H9 (cell line): ENCODE results near the gene NXT1. TPM values are rescaled to one million over a fixed set of nuclear protein-coding genes. Genes with fewer than 3 reads are reported as not detected.

Experiments used
- DNase-seq: peaks from one replicate; pipeline ENCODE4 v3.0.0-alpha.2; 2017
- H2AFZ ChIP-seq: one replicate; pipeline ENCODE4 v1.6.1; 2013; ENCODE audit warnings: mild to moderate bottlenecking, low read length, control low read depth, moderate library complexity
- H2AK5ac ChIP-seq: 2 replicates; pipeline ENCODE4 v1.6.1; 2013; ENCODE audit warnings: low read length, control low read depth, mixed read lengths; ENCODE audit not compliant: insufficient read length
- H2BK120ac ChIP-seq: one replicate; pipeline ENCODE4 v1.6.1; 2013; ENCODE audit warnings: low read depth, mild to moderate bottlenecking, low read length, control low read depth, inconsistent platforms; ENCODE audit not compliant: poor library complexity, severe bottlenecking
- H2BK12ac ChIP-seq: 2 replicates; pipeline ENCODE4 v1.6.1; 2013; ENCODE audit warnings: low read length, control low read depth, mixed read lengths, low read depth; ENCODE audit not compliant: insufficient read length
- H2BK15ac ChIP-seq: 2 replicates; pipeline ENCODE4 v1.6.1; 2013; ENCODE audit warnings: low read depth, low read length, control low read depth
- H2BK20ac ChIP-seq: one replicate; pipeline ENCODE4 v1.6.1; 2013; ENCODE audit warnings: low read depth, mild to moderate bottlenecking, low read length, control low read depth, inconsistent platforms; ENCODE audit not compliant: poor library complexity, severe bottlenecking
- H2BK5ac ChIP-seq: 2 replicates; pipeline ENCODE4 v1.6.1; 2013; ENCODE audit warnings: low read length, control low read depth, mixed read lengths; ENCODE audit not compliant: insufficient read length
- H3K14ac ChIP-seq: 2 replicates; pipeline ENCODE4 v1.6.1; 2013; ENCODE audit warnings: low read length, control low read depth; ENCODE audit not compliant: insufficient read depth
- H3K18ac ChIP-seq: 2 replicates; pipeline ENCODE4 v1.6.1; 2013; ENCODE audit warnings: low read depth, mild to moderate bottlenecking, mixed read lengths, low read length, control low read depth; ENCODE audit not compliant: insufficient read length
- H3K23ac ChIP-seq: 2 replicates; pipeline ENCODE4 v1.6.1; 2013; ENCODE audit warnings: low read length, control low read depth, mixed read lengths, low read depth; ENCODE audit not compliant: insufficient read length
- H3K23me2 ChIP-seq: 2 replicates; pipeline ENCODE4 v1.6.1; 2013; ENCODE audit warnings: low read depth, mild to moderate bottlenecking, mixed read lengths, low read length, control low read depth; ENCODE audit not compliant: insufficient read length, poor library complexity, severe bottlenecking
- H3K27ac ChIP-seq: 2 replicates; pipeline ENCODE4 v1.5.1; 2013; ENCODE audit warnings: low read length, control low read depth, mixed read lengths, low read depth; ENCODE audit not compliant: insufficient read length
- H3K27me3 ChIP-seq: 2 replicates; pipeline ENCODE4 v1.6.1; 2013; ENCODE audit warnings: low read length, control low read depth, inconsistent platforms; ENCODE audit not compliant: insufficient read depth
- H3K4ac ChIP-seq: 2 replicates; pipeline ENCODE4 v1.6.1; 2013; ENCODE audit warnings: low read depth, mild to moderate bottlenecking, control low read depth, inconsistent platforms, low read length, moderate library complexity
- H3K4me1 ChIP-seq: 2 replicates; pipeline ENCODE4 v1.6.1; 2013; ENCODE audit warnings: low read length, control low read depth, inconsistent platforms; ENCODE audit not compliant: insufficient read depth
- H3K4me2 ChIP-seq: 2 replicates; pipeline ENCODE4 v1.6.1; 2013; ENCODE audit warnings: low read length, control low read depth, mixed read lengths; ENCODE audit not compliant: insufficient read length, insufficient read depth
- H3K56ac ChIP-seq: 2 replicates; pipeline ENCODE4 v1.6.1; 2013; ENCODE audit warnings: low read depth, mild to moderate bottlenecking, mixed read lengths, low read length, control low read depth; ENCODE audit not compliant: insufficient read length
- H3K79me1 ChIP-seq: 2 replicates; pipeline ENCODE4 v1.6.1; 2013; ENCODE audit warnings: low read depth, mild to moderate bottlenecking, moderate library complexity, low read length, control low read depth, inconsistent platforms; ENCODE audit not compliant: insufficient read depth, poor library complexity, severe bottlenecking
- H3K79me2 ChIP-seq: 2 replicates; pipeline ENCODE4 v1.6.1; 2013; ENCODE audit warnings: low read length, control low read depth, inconsistent platforms; ENCODE audit not compliant: insufficient read depth
- H3K9ac ChIP-seq: 2 replicates; pipeline ENCODE4 v1.6.1; 2013; ENCODE audit warnings: low read length, control low read depth, mixed read lengths; ENCODE audit not compliant: insufficient read length; ENCODE audit errors: extremely low read depth
- H3K9me3 ChIP-seq: one replicate; pipeline ENCODE4 v1.6.1; 2013; ENCODE audit warnings: low read depth, low read length, inconsistent platforms; ENCODE audit not compliant: control insufficient read depth
- H3T11ph ChIP-seq: one replicate; pipeline ENCODE4 v1.6.1; 2013; ENCODE audit warnings: mild to moderate bottlenecking, low read length, control low read depth, inconsistent platforms
- H4K20me1 ChIP-seq: one replicate; pipeline ENCODE4 v1.6.1; 2013; ENCODE audit not compliant: control insufficient read depth, insufficient read length, insufficient read depth
- H4K5ac ChIP-seq: 2 replicates; pipeline ENCODE4 v1.6.1; 2013; ENCODE audit warnings: low read depth, mild to moderate bottlenecking, mixed read lengths, low read length, control low read depth; ENCODE audit not compliant: insufficient read length
- H4K8ac ChIP-seq: replicated peaks from 2 replicates; pipeline ENCODE4 v1.6.1; 2013; ENCODE audit warnings: low read length, control low read depth, mixed read lengths, low read depth; ENCODE audit not compliant: insufficient read length
- H4K91ac ChIP-seq: 2 replicates; pipeline ENCODE4 v1.6.1; 2013; ENCODE audit warnings: low read depth, mild to moderate bottlenecking, moderate library complexity, mixed read lengths, low read length, control low read depth; ENCODE audit not compliant: insufficient read length
- H3K27ac Mint-ChIP-seq, 3 experiments: 2 replicates in 2 of 3; 3 replicates in 1 of 3; pipeline ENCODE4 v1.8.0; 2020 to 2021; ENCODE audit warnings: mixed read lengths in 3 of 3, mild to moderate bottlenecking in 1 of 3, moderate library complexity in 1 of 3
- H3K27me3 Mint-ChIP-seq: 2 replicates; pipeline ENCODE4 v1.8.0; 2021; ENCODE audit warnings: low read depth, mild to moderate bottlenecking, moderate library complexity, mixed read lengths
- H3K36me3 Mint-ChIP-seq, 3 experiments: 2 replicates in 2 of 3; 3 replicates in 1 of 3; pipeline ENCODE4 v1.8.0; 2020 to 2021; ENCODE audit warnings: low read depth in 3 of 3, mixed read lengths in 3 of 3; ENCODE audit not compliant: insufficient read depth in 1 of 3
- H3K4me1 Mint-ChIP-seq, 2 experiments: 2 replicates each; pipeline ENCODE4 v1.8.0; 2020; ENCODE audit warnings: mixed read lengths in 2 of 2
- H3K4me3 Mint-ChIP-seq, 2 experiments: 2 replicates in 1 of 2; 3 replicates in 1 of 2; pipeline ENCODE4 v1.8.0; 2020 to 2021; ENCODE audit warnings: mild to moderate bottlenecking in 2 of 2, mixed read lengths in 2 of 2, moderate library complexity in 1 of 2
- H3K9me3 Mint-ChIP-seq, 2 experiments: 2 replicates in 1 of 2; 3 replicates in 1 of 2; pipeline ENCODE4 v1.8.0; 2020; ENCODE audit warnings: mild to moderate bottlenecking in 2 of 2, mixed read lengths in 2 of 2, moderate library complexity in 1 of 2
- CTCF ChIP-seq: fragments of 200-600 bp; sonication (generic); conservative IDR thresholded peaks from 3 replicates; pipeline ENCODE4 v1.8.0; 2021; ENCODE audit warnings: antibody characterized with exemption, mild to moderate bottlenecking
- WGBS: extraction: QIAGEN DNeasy Blood & Tissue Kit; methylation state at CpG from one replicate; pipeline ENCODE4 v1.1.7; 2013; ENCODE audit warnings: missing lambda C conversion rate, low lambda C conversion rate, mixed read lengths; ENCODE audit not compliant: insufficient read length; ENCODE audit errors: extremely low coverage; 5-methylcytosine and 5-hydroxymethylcytosine counted together
- total RNA-seq: library from RNA; stranded (reverse); gene quantifications from 2 replicates; pipeline ENCODE4 v1.2.1, GENCODE V29; 2021

NXT1 gene
- total RNA-seq, 1 experiment from 2014 or later, result 25.5 TPM

DNA sequence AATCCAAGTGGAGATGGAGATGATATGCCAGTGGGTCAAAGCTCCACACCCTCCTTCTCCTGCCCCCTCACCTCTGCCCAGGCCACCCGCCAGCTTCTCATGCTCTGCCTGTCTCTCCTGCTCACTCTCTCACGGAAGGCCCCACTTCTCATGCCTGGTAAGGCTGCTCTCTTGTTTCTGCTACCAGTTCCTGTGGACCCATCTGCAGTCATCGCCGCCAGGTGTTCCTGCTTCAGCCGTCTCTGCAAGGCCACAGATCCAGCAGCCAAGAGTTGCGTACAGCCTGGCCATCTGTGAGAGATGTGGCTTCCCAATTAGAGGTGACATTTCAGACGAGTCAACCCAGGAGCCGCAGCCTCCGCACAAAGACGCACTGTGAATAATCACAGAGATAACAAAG, 40.8 kb upstream of the NXT1 start:
- Histone ChIP-seq H3K79me1 (no peaks in the 10 kb centered on the region), H3K4ac (no peak overlapping the region), H4K5ac (no peak overlapping the region), H3K27me3 (no peaks in the 10 kb centered on the region), H3K23me2 (no peaks in the 10 kb centered on the region), H2BK12ac (no peak overlapping the region), H3K56ac (no peak overlapping the region), H3K23ac (no peak overlapping the region), H3K9ac (no peak overlapping the region), H2AFZ (no peak overlapping the region), H3T11ph (no peak overlapping the region), H2BK5ac (no peak overlapping the region), H3K14ac (no peak overlapping the region), H4K20me1 (no peaks in the 10 kb centered on the region), H2BK20ac (no peak overlapping the region), H3K27ac (no peak overlapping the region), H4K8ac (no peak overlapping the region), H2BK15ac (no peak overlapping the region), H2AK5ac (no peak overlapping the region), H3K18ac (no peak overlapping the region), H3K4me2 (no peak overlapping the region), H3K79me2 (no peaks in the 10 kb centered on the region), H4K91ac (no peak overlapping the region), H3K4me1 (no peaks in the 10 kb centered on the region), H3K9me3 (no peaks in the 10 kb centered on the region), H2BK120ac (no peak overlapping the region)
- no peak for TF ChIP-seq CTCF
- Mint-ChIP-seq H3K27ac (peak overlapping the region in 1 of 3 experiments; percentile 37; a peak in 1 of 7 replicates), H3K4me3 (no peak overlapping the region), H3K36me3 (no peaks in the 10 kb centered on the region; a peak in 1 of 7 replicates), H3K9me3 (peaks cover 0 to 2% of the 10 kb centered on the region in 2 experiments; a peak in 1 of 5 replicates), H3K27me3 (peaks cover 17% of the 10 kb centered on the region), H3K4me1 (no peaks in the 10 kb centered on the region)
- DNase-seq, result no peak
- no CpG with 5 or more reads among the region's 10 CpGs for WGBS
